HG02870 (cell line): ENCODE data around the gene CITED4.
A peak's percentile ranks its signal among the peaks of the same experiment; 100 is the strongest.

ENCODE experiments used
- ATAC-seq: cut with Tn5 transposase; IDR thresholded peaks from one replicate; pipeline ENCODE4 v1.9.1; 2021; ENCODE audit warnings: mild to moderate bottlenecking, moderate library complexity; ENCODE audit not compliant: unreplicated experiment

Gene CITED4

GRCh38 chr1:40855513-40855912, 6.7 kb downstream of the CITED4 start:
- ATAC-seq: no peak

GRCh38 chr1:40853885-40854170, 8.3 kb downstream of the CITED4 start:
- no peak for ATAC-seq

DNA sequence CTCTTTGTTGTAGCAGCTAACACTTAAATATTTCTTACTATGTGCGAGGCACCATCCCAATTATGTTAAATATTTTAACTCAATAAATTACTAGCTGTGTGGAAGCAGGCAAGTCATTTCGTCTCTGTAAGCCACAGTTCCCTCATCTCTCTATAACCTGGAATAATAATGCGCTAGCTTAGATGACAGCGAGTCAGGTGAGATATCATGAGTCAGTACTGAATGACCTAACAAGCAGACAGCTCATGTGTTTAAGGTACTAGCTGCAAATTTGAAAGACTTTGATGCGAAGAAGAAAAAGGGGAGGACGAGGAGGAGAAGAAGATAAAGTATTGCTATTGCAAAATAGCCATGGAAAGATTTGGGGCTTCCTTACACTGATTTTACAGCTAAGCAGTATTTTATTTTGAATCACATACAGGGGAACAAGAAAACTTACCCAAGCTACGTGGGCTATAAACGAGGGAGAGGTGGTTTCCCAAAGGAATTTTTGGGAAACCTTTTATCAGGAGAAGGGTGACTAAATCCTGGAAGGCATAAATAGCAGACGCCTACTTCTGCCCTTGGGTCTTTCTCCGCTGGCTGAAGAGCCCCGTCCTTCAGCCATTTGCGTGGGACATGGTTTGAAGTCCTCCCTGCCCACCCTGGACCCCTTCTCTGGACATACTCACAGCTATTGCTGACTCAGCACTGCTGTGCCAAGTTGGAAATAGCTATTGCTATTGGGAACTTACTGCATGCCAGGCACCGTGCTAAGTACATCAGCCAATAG, 8.9 kb downstream of the CITED4 start:
- no peak for ATAC-seq

DNA sequence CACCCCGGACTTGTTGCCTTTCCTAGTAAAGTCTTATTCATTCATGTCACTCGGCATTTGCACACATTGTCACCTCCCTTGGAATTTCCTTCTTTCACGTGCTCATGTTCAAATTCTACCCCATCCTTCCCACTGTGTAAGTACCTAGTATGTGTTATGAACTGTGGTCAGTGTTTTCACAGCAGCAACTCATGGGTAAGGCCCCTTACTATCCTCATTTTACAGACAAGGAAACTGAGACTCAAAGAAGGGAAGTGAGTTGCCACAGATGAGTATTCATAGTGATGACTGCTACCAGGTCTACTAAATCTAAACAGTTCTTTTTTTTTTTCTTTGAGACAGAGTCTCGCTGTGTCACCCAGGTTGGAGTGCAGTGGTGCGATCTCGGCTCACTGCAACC, 10.5 kb downstream of the CITED4 start:
- peak; percentile 65 for ATAC-seq

GRCh38 chr1:40849801-40850592, 12.2 kb downstream of the CITED4 start:
- no peak for ATAC-seq

DNA sequence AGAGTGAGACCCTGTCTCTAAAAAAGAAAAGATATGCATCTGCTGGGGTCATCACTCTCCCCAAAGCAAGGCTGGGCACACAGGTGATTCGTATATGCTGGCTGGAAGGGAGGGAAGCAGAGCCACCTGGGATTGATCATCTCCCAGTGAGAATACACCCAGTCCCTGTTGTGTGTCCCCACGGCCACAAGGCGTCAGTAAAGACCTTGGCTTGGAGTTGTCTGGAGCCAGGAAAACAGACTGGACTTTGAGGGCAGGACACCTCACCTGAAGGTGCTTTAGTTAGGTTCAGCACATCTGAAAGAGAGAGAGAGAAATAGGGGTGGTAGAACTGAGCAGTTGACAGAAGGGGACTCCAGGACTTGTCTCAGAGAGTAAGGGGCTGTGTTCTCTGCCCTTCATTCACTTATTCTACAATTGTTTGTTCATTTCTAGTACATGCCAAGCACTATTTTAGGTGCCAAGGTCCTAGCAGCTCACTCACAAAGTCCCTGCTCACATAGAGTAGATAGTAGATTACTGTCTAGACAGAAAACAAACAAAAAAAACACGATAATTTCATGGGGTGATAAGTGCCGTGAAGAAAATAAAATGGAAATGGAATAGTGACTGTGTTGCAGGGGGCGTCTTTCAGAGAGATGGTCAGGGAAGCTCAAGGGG, 13.5 kb downstream of the CITED4 start:
- no peak for ATAC-seq

- no peak for ATAC-seq
These were observed 15.0 kb downstream of the CITED4 start for GRCh38 chr1:40847023-40847745.

- ATAC-seq: no peak
These were observed 16.3 kb downstream of the CITED4 start for GRCh38 chr1:40845895-40846294.

DNA sequence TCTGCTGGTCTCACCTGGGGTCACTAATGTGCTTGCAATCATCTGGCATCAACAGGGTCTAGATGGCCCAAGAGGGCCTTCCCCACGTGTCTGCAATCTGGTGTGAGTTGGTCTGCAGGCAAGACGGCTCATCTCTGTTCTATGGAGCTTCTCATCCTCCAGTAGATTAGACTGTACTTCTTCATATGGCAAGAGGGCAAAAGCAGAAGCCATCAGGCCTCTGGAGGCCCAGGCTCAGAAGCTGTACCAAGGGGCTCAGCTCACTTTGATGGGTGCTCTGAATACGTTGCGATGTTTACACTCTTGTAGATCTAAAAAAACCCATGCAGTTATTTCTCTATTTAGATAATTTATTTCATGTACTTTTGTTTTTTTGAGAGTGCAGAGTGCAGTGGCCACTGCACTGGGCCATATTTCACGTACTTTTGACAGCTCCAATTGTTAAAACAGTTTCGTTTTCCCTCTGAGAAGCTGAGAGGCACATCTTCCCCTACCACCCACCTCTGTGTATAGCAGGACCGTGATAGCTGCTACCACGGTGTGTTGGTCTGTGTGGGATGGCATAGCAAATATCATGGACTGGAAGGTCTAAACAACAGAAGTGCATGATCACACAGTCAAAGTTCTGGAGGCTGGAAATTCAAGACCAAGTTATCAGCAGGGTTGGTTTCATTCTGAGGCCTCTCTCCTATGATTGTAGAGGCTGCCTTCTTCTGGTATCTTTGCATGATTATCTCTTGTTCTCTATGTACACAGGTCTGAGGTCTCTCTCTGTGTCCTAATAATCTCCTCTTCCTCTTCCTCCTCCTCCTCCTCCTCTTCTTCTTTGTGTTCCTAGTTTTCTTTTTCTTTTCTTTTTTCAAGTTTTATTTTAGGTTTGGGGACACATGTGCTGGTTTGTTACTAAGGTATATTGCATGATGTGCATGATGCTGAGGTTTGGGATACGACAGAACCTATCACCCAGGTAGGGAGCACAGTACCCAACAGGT, 17.0 kb downstream of the CITED4 start:
- ATAC-seq: no peak

GRCh38 chr1:40844079-40844478, 18.1 kb downstream of the CITED4 start:
- no peak for ATAC-seq

DNA sequence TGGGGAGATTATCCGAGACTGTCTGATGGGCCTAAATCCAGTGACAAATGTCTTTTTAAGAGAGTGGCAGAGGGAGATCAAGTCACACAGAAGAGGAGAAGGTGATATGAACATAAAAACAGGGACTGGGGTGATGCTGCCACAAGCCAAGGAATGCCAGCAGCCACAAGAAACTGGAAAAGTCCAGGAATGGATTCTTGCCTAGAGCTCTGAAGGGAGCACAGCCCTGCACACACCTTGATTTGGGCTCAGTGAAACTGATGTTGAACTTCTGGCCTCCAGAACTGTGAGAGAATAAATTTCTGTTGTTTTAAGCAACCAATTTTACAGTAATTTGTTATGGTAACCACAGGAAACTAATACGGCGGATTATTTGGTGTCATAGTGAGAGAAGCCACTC, 19.5 kb downstream of the CITED4 start:
- ATAC-seq: no peak

- no peak for ATAC-seq
These were observed 20.0 kb downstream of the CITED4 start for GRCh38 chr1:40842207-40842606.

DNA sequence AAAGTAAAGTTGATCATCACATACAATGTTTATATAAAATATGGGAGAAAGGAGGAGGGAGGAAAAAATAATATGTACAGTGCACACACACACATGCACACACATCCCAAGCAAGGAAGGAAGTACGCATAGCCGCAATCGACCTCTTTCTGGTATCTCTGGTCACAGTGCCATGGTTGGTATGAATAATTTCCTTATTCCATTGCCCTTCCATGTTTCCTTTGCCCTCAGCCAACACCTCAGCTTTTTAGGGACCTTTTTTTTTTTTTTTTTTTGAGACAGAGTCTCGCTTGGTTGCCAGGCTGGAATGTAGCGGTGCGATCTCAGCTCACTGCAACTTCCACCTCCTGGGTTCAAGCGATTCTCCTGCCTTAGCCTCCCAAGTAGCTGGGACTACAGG, 20.6 kb downstream of the CITED4 start:
- no peak for ATAC-seq

DNA sequence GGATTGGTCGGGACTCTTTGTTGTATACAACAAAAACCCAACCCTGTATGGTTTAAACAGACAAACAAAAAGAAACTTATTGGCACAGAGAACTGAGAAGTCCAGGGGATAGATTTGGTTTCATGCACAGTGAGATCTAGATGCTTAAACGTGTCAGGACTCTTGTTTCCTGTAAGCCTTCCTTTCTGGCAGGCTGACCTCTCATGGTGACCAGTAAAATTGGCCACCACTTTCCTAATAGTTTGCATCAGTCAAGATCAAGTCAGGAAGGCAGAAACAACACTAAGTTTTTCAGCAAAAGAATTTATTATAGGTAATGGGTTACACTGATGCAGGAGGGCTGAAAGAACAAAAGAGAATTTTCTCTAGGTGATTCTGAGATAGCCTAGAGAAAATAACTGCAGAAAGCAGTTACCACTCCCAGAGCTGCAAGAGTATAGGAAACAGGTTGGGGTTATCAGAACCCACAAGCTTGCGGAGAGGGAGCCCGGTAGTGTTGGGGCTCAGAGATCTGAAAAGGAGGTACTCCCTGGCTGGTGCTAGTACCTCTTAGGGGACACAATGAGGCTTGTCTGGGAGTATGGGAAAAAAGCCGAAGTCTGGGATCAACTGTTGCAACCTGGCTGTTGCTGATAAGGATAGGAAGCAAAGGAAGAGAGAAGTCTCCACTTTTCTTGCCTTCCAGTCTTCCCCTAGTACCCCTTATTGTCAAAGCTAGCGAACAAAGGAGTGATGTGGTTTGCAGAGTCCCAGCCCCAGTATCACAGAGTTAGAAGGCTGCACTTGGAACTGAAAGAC, 21.4 kb downstream of the CITED4 start:
- no peak for ATAC-seq

GRCh38 chr1:40839943-40840335, 22.2 kb downstream of the CITED4 start:
- ATAC-seq: no peak

DNA sequence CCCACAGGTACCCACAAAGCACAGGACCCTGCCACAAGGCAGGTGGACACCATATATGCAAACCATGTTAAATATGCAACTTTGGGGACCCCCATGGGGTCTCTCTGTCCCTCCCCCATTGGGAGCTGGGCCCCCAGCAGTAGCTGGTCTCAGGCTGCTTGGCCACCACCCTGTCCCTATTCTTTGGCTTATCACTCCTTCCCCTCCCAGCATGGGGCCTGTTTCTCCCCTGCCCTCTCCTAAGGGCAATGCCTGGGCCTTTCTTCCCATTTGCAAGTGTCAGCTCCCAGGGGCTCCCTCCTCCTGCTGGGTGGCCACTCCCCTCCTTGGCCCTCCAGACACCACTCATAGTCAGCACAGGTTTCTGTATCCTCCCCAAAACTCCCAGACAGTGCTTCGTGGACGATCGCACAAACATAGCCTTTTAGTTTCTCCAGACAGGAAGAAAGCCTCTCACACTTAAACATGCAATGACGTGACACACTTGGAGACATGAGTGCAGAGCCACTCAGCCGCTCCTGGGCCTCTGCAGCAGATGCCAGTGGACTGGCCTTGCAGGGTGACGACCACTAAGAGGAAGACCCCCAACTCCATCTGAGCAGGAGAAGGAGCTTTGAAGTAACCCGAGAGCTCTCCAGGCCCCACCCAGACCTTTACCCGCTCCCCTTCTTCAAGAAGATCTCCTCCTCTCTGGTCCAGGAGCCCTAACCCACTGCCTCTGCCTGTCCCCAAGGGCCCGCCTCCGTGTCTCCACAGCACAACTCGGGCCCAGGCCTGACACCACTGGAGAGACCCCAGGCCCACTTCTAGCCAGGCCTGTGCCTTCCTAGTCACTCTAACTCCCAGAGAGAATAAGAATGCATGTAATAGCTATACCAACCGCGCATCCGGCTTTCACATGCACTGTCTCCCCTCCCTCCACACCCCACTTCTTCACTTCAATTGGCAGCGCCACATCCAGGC, 22.9 kb downstream of the CITED4 start:
- ATAC-seq: no peak

GRCh38 chr1:40838045-40838979, 23.9 kb downstream of the CITED4 start:
- no peak for ATAC-seq
